Adrenal gland (tissue), 5 donors: ENCODE measurements around the gene NOC4L.

Experiments used
- POLR2A ChIP-seq, 2 donors: fragments of 450-650 bp; IDR thresholded peaks; one replicate each; pipeline ENCODE4 v1.6.1; 2017; ENCODE audit warnings: antibody characterized with exemption in 2 of 2, mild to moderate bottlenecking in 2 of 2, moderate library complexity in 1 of 2
- TF ChIP-seq, protein P1 (sequence below), 6 experiments: fragments of 450-650 bp in 4 of 6; fragments of 200-600 bp in 2 of 6; sonication (generic) in 1 of 6; IDR thresholded peaks; 1 replicate in 5 of 6; 2 replicates in 1 of 6; pipeline versions ENCODE4 v1.5.1 to v1.8.0; 2016 to 2021; ENCODE audit warnings: antibody characterized with exemption in 6 of 6, mild to moderate bottlenecking in 2 of 6, moderate library complexity in 1 of 6
- donor health status: DM: no; HTN: no; CAD: no.

DNA sequence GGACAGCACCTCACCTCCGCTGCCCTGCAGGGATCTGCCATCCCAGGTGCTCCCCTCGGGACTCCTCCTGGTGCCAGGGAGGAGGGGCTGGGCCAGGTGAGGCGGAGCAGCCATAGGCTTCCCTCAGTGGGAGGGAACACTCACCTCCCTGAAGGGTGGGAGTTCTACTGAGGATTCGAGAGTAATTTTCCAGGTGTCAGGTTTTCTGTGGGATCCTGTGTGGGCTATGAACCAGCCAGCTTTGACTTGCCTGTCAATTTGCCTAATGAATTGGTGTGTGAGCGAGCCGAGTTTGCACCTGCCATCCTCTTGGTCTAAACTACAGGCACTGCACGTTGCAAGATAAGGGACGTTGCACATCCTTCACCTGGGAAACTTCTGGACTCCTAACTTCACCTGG, 50.3 kb downstream of the NOC4L start:
- TF ChIP-seq, protein P1, sequence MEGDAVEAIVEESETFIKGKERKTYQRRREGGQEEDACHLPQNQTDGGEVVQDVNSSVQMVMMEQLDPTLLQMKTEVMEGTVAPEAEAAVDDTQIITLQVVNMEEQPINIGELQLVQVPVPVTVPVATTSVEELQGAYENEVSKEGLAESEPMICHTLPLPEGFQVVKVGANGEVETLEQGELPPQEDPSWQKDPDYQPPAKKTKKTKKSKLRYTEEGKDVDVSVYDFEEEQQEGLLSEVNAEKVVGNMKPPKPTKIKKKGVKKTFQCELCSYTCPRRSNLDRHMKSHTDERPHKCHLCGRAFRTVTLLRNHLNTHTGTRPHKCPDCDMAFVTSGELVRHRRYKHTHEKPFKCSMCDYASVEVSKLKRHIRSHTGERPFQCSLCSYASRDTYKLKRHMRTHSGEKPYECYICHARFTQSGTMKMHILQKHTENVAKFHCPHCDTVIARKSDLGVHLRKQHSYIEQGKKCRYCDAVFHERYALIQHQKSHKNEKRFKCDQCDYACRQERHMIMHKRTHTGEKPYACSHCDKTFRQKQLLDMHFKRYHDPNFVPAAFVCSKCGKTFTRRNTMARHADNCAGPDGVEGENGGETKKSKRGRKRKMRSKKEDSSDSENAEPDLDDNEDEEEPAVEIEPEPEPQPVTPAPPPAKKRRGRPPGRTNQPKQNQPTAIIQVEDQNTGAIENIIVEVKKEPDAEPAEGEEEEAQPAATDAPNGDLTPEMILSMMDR (IDR thresholded peaks at IDR 0.05) = no peak
- TF ChIP-seq POLR2A (IDR thresholded peaks at IDR 0.05) = no peak
